Measurements from ENCODE around the gene RCOR2. TPM values are rescaled to one million over a fixed set of nuclear protein-coding genes. Genes with fewer than 3 reads are reported as not detected.

RCOR2 gene
- total RNA-seq, 1 donor from 2014 or later, result 18.8 TPM

DNA sequence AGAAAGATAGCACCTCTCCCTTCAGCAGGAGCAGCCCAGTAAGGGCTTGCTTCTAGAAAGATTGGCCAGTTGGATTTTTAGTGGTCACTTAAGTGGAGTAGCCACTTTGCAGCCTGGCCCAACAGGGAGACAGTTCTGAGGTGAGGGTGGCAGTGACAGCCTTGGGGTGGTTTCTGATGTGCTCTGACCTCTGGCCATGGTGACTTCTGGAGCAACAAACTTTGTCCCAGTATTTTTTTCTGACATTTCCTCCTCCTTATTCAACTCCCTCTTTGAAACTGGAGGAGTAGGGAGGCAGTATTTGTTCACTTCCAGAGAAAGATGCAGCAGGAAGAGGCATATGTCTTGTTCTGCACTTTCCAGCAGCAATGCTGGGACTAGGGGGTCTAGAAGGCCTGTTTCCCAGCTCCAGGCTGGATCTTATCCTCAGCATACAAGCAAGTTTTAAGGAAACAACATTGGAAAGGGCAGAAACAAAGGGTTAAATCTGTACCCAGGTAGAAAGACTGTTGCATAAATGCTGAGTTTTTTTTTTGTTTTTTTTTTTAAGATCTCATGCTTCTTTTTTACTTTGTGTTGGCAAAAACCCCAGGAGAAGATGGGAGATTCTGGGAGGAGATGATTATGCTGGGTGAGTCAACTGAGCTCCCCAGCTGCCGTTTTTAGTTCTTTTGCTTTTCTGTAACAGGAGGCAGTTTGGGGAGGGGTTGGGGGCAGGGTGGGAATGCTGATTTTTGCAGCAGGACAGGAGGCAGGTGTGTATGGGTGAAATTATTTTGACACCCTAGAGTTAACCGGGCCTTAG is 37.2 kb downstream of the RCOR2 start:
- Histone ChIP-seq H3K27ac (ENCODE audit: low read depth, low read length) (no peak overlapping the region), H3K4me3 (ENCODE audit: insufficient read depth, low read depth, low read length) (no peak overlapping the region), H4K20me1 (ENCODE audit: insufficient read depth, low read length) (peaks cover 97% of the 10 kb centered on the region), H3K79me2 (ENCODE audit: insufficient read depth, low read length) (peaks cover 86% of the 10 kb centered on the region), H2AFZ (ENCODE audit: low read depth, low read length) (no peak overlapping the region), H3K27me3 (ENCODE audit: insufficient read depth, low read length) (no peaks in the 10 kb centered on the region), H3K4me1 (ENCODE audit: insufficient read depth, low read length) (peaks cover 16% of the 10 kb centered on the region), H3K9ac (ENCODE audit: low read length) (peak overlapping the region; percentile 21), H3K36me3 (ENCODE audit: insufficient read depth, low read length) (no peaks in the 10 kb centered on the region), H3K4me2 (ENCODE audit: low read length) (peak overlapping the region; percentile 53), H3K9me3 (ENCODE audit: insufficient read depth, low read depth, low read length) (no peaks in the 10 kb centered on the region)
- Mint-ChIP-seq H3K4me3 (ENCODE audit: unreplicated experiment) (no peak overlapping the region), H3K4me1 (ENCODE audit: low read depth, unreplicated experiment) (peaks cover 31% of the 10 kb centered on the region), H3K9me3 (ENCODE audit: unreplicated experiment) (no peaks in the 10 kb centered on the region), H3K27me3 (ENCODE audit: low read depth, unreplicated experiment) (no peaks in the 10 kb centered on the region), H3K36me3 (ENCODE audit: low read depth, unreplicated experiment) (peaks cover 4% of the 10 kb centered on the region), H3K27ac (ENCODE audit: unreplicated experiment) (no peak overlapping the region)
- FAIRE-seq, result no peak
- no peak for TF ChIP-seq EZH2 (IDR thresholded peaks at IDR 0.05; ENCODE audit: insufficient read depth, low read length)
- TF ChIP-seq, protein P1, sequence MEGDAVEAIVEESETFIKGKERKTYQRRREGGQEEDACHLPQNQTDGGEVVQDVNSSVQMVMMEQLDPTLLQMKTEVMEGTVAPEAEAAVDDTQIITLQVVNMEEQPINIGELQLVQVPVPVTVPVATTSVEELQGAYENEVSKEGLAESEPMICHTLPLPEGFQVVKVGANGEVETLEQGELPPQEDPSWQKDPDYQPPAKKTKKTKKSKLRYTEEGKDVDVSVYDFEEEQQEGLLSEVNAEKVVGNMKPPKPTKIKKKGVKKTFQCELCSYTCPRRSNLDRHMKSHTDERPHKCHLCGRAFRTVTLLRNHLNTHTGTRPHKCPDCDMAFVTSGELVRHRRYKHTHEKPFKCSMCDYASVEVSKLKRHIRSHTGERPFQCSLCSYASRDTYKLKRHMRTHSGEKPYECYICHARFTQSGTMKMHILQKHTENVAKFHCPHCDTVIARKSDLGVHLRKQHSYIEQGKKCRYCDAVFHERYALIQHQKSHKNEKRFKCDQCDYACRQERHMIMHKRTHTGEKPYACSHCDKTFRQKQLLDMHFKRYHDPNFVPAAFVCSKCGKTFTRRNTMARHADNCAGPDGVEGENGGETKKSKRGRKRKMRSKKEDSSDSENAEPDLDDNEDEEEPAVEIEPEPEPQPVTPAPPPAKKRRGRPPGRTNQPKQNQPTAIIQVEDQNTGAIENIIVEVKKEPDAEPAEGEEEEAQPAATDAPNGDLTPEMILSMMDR (IDR thresholded peaks at IDR 0.05; ENCODE audit: insufficient read depth, low read depth, low read length), result no peak
- peak; percentile 63 for DNase-seq (ENCODE audit: low read depth)

DNA sequence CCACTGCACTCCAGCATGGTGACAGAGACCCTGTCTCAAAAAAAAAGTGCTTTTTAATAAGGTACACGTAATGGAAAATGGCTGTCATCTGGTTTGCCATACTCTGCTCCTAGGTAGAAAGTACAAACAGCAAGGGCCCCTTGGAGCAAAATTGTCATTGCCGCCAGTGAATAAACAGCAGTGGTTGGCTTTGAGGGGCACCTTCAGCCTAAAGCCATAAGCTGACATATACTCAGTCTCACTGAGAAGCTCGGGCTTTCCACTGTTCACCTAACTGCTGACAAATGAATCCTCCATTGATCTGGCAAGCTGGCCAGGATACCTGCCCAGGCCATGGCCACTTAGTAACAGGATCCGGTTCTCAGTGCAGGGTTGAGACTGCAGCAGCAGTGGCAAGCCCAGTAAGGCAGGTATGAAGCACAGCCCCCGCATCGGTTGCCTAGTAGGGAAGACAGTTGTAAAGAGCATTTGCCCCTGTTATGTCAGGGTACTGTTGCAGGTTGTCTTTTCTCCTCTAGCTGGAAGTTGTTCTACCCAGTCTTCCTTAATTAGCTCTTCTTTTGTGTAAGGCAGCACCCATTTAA is 39.2 kb downstream of the RCOR2 start:
- Mint-ChIP-seq H3K9me3 (ENCODE audit: unreplicated experiment) (no peaks in the 10 kb centered on the region), H3K36me3 (ENCODE audit: low read depth, unreplicated experiment) (peaks cover 5% of the 10 kb centered on the region), H3K27me3 (ENCODE audit: low read depth, unreplicated experiment) (no peaks in the 10 kb centered on the region), H3K4me1 (ENCODE audit: low read depth, unreplicated experiment) (peaks cover 29% of the 10 kb centered on the region), H3K27ac (ENCODE audit: unreplicated experiment) (no peak overlapping the region), H3K4me3 (ENCODE audit: unreplicated experiment) (no peak overlapping the region)
- H2AFZ ChIP-seq (ENCODE audit: low read depth, low read length), result no peak overlapping the region
- peaks cover 89% of the 10 kb centered on the region for H3K79me2 ChIP-seq (ENCODE audit: insufficient read depth, low read length)
- FAIRE-seq, result no peak
- H3K4me1 ChIP-seq (ENCODE audit: insufficient read depth, low read length), result peaks cover 16% of the 10 kb centered on the region
- peaks cover 96% of the 10 kb centered on the region for H4K20me1 ChIP-seq (ENCODE audit: insufficient read depth, low read length)
- no peak overlapping the region for H3K9ac ChIP-seq (ENCODE audit: low read length)
- H3K27me3 ChIP-seq (ENCODE audit: insufficient read depth, low read length), result no peaks in the 10 kb centered on the region
- no peaks in the 10 kb centered on the region for H3K36me3 ChIP-seq (ENCODE audit: insufficient read depth, low read length)
- H3K27ac ChIP-seq (ENCODE audit: low read depth, low read length), result no peak overlapping the region
- no peak overlapping the region for H3K4me3 ChIP-seq (ENCODE audit: insufficient read depth, low read depth, low read length)
- no peaks in the 10 kb centered on the region for H3K9me3 ChIP-seq (ENCODE audit: insufficient read depth, low read depth, low read length)
- H3K4me2 ChIP-seq (ENCODE audit: low read length), result no peak overlapping the region
- no peak for DNase-seq (ENCODE audit: low read depth)
- no peak for TF ChIP-seq EZH2 (IDR thresholded peaks at IDR 0.05; ENCODE audit: insufficient read depth, low read length)
- TF ChIP-seq, protein P1 (IDR thresholded peaks at IDR 0.05; ENCODE audit: insufficient read depth, low read depth, low read length), result no peak

DNA sequence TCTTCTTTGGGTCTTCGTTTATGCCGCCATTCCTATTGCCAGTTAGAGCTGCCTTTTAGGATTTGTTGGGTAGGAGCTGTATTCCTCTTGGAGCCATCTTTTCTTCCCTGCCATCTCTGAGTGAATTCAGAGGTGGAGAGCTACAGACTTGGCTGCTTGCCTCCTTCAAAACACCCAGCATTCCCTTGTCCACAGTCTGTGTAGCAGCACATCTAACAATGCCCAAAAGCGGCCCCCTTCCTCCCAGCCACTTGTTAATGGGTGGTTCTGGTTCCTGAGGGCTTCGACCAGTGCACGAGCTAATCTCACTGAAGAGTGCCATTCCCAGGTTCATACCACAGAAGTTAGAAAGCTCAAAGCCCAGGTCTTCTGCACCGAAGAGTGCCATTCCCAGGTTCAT is 40.3 kb downstream of the RCOR2 start:
- no peak overlapping the region for H3K4me3 Mint-ChIP-seq (ENCODE audit: unreplicated experiment)
- peaks cover 98% of the 10 kb centered on the region for H4K20me1 ChIP-seq (ENCODE audit: insufficient read depth, low read length)
- peaks cover 5% of the 10 kb centered on the region for H3K36me3 Mint-ChIP-seq (ENCODE audit: low read depth, unreplicated experiment)
- no peak overlapping the region for H2AFZ ChIP-seq (ENCODE audit: low read depth, low read length)
- H3K4me1 Mint-ChIP-seq (ENCODE audit: low read depth, unreplicated experiment), result peaks cover 36% of the 10 kb centered on the region
- H3K9me3 ChIP-seq (ENCODE audit: insufficient read depth, low read depth, low read length), result no peaks in the 10 kb centered on the region
- peaks cover 86% of the 10 kb centered on the region for H3K79me2 ChIP-seq (ENCODE audit: insufficient read depth, low read length)
- no peaks in the 10 kb centered on the region for H3K27me3 ChIP-seq (ENCODE audit: insufficient read depth, low read length)
- TF ChIP-seq EZH2 (IDR thresholded peaks at IDR 0.05; ENCODE audit: insufficient read depth, low read length), result no peak
- TF ChIP-seq, protein P1 (IDR thresholded peaks at IDR 0.05; ENCODE audit: insufficient read depth, low read depth, low read length), result no peak
- no peak overlapping the region for H3K4me3 ChIP-seq (ENCODE audit: insufficient read depth, low read depth, low read length)
- FAIRE-seq (no peak), DNase-seq (ENCODE audit: low read depth) (no peak)
- H3K4me2 ChIP-seq (ENCODE audit: low read length), result no peak overlapping the region
- no peak overlapping the region for H3K27ac ChIP-seq (ENCODE audit: low read depth, low read length)
- H3K27me3 Mint-ChIP-seq (ENCODE audit: low read depth, unreplicated experiment), result no peaks in the 10 kb centered on the region
- H3K36me3 ChIP-seq (ENCODE audit: insufficient read depth, low read length), result no peaks in the 10 kb centered on the region
- H3K27ac Mint-ChIP-seq (ENCODE audit: unreplicated experiment), result no peak overlapping the region
- H3K9me3 Mint-ChIP-seq (ENCODE audit: unreplicated experiment), result no peaks in the 10 kb centered on the region
- peaks cover 26% of the 10 kb centered on the region for H3K4me1 ChIP-seq (ENCODE audit: insufficient read depth, low read length)
- H3K9ac ChIP-seq (ENCODE audit: low read length), result no peak overlapping the region

All from astrocyte (in vitro differentiated cells and primary cell).